HepG2 (cell line): ENCODE results near the gene VPS11. TPM values are rescaled to one million over a fixed set of nuclear protein-coding genes. Genes with fewer than 3 reads are reported as not detected.

Experiments
- EEA1 ChIP-seq: sonication (generic); formaldehyde crosslinking; IDR thresholded peaks from 2 replicates; pipeline ENCODE4 v1.5.1; 2020; ENCODE audit warnings: mild to moderate bottlenecking, missing genetic modification reagents, borderline replicate concordance
- MIER2 ChIP-seq: IDR thresholded peaks from 2 replicates; pipeline ENCODE4 v1.6.1; 2016; ENCODE audit warnings: missing biosample characterization, missing genetic modification reagents
- MTA1 ChIP-seq: sonication (generic); formaldehyde crosslinking; IDR thresholded peaks from 2 replicates; pipeline ENCODE4 v1.4.0; 2020; ENCODE audit warnings: missing genetic modification reagents, mild to moderate bottlenecking, borderline replicate concordance
- NFKBIZ ChIP-seq: IDR thresholded peaks from 2 replicates; pipeline ENCODE4 v1.6.1; 2018; ENCODE audit warnings: missing genetic modification reagents, missing compliant biosample characterization
- SP2 ChIP-seq: sonication (generic); formaldehyde crosslinking; IDR thresholded peaks from 2 replicates; pipeline ENCODE4 v1.5.1; 2020; ENCODE audit warnings: mild to moderate bottlenecking, missing genetic modification reagents
- SPEN ChIP-seq: sonication (generic); formaldehyde crosslinking; IDR thresholded peaks from 2 replicates; pipeline ENCODE4 v1.5.1; 2020; ENCODE audit warnings: low read depth, mild to moderate bottlenecking, missing genetic modification reagents
- TEAD2 ChIP-seq: sonication (generic); formaldehyde crosslinking; IDR thresholded peaks from 2 replicates; pipeline ENCODE4 v1.9.0; 2021; ENCODE audit warnings: missing genetic modification reagents
- ZKSCAN8 ChIP-seq: IDR thresholded peaks from 2 replicates; pipeline ENCODE4 v1.6.1; 2016; ENCODE audit warnings: borderline replicate concordance, missing genetic modification reagents, missing compliant biosample characterization
- ZMYM4 ChIP-seq: sonication (generic); formaldehyde crosslinking; IDR thresholded peaks from 2 replicates; pipeline ENCODE4 v1.8.1; 2023; ENCODE audit warnings: mild to moderate bottlenecking, missing genetic modification reagents
- ZNF563 ChIP-seq: sonication (generic); formaldehyde crosslinking; IDR thresholded peaks from 2 replicates; pipeline ENCODE4 v1.8.0; 2022; ENCODE audit warnings: mild to moderate bottlenecking, moderate library complexity, missing genetic modification reagents
- ZNF720 ChIP-seq: sonication (generic); formaldehyde crosslinking; IDR thresholded peaks from 2 replicates; pipeline ENCODE4 v1.4.0; 2020; ENCODE audit warnings: missing genetic modification reagents
- ZNF790 ChIP-seq: sonication (generic); formaldehyde crosslinking; IDR thresholded peaks from 2 replicates; pipeline ENCODE4 v1.8.0; 2022; ENCODE audit warnings: missing genetic modification reagents, mild to moderate bottlenecking, borderline replicate concordance
- polyA plus RNA-seq, 8 experiments: library from polyadenylated mRNA; depleted of rRNA in 3 of 8; stranded (reverse) in 7 of 8; unstranded in 1 of 8; fragments of >200 nt; fragmentation: Illumina TruSeq in 4 of 8; extraction: Trizol in 4 of 8; gene quantifications; 2 replicates each; pipeline versions ENCODE4 v1.2.1 to v1.2.3, GENCODE V29; 2011 to 2016; ENCODE audit warnings: low read depth in 4 of 8, missing spikeins in 1 of 8, mixed read lengths in 1 of 8; ENCODE audit not compliant: insufficient read depth in 1 of 8
- total RNA-seq, 5 experiments: library from RNA; depleted of rRNA; stranded (reverse); fragments of >200 nt; fragmentation: Illumina TruSeq; extraction: Trizol; gene quantifications; 2 replicates each; pipeline ENCODE4 v1.2.3, GENCODE V29; 2016; ENCODE audit warnings: low read depth in 1 of 5
- TF ChIP-seq, protein P1 (sequence below): sonication (generic); formaldehyde crosslinking; IDR thresholded peaks from 2 replicates; pipeline ENCODE4 v1.4.0; 2020; ENCODE audit warnings: missing genetic modification reagents
- TF ChIP-seq, protein P2 (sequence below): sonication (generic); formaldehyde crosslinking; IDR thresholded peaks from 2 replicates; pipeline ENCODE4 v1.5.0; 2020; ENCODE audit warnings: mild to moderate bottlenecking, missing genetic modification reagents
- TF ChIP-seq, protein P3 (sequence below): sonication (generic); formaldehyde crosslinking; IDR thresholded peaks from 2 replicates; pipeline ENCODE4 v1.4.0; 2020; ENCODE audit warnings: mild to moderate bottlenecking, missing genetic modification reagents
- TF ChIP-seq, protein P4 (sequence below): sonication (generic); formaldehyde crosslinking; IDR thresholded peaks from 2 replicates; pipeline ENCODE4 v1.5.1; 2020; ENCODE audit warnings: missing genetic modification reagents, mild to moderate bottlenecking, borderline replicate concordance
- TF ChIP-seq, protein P5 (sequence below): sonication (generic); formaldehyde crosslinking; IDR thresholded peaks from 2 replicates; pipeline ENCODE4 v1.8.1; 2023; ENCODE audit warnings: mild to moderate bottlenecking, missing genetic modification reagents, borderline replicate concordance

VPS11 gene
- total and polyA plus RNA-seq, 2 of the 13 experiments (the other 11 are each of a cell fraction or from before 2014, with no cell fraction given) = 13.7 to 21.6 TPM

DNA sequence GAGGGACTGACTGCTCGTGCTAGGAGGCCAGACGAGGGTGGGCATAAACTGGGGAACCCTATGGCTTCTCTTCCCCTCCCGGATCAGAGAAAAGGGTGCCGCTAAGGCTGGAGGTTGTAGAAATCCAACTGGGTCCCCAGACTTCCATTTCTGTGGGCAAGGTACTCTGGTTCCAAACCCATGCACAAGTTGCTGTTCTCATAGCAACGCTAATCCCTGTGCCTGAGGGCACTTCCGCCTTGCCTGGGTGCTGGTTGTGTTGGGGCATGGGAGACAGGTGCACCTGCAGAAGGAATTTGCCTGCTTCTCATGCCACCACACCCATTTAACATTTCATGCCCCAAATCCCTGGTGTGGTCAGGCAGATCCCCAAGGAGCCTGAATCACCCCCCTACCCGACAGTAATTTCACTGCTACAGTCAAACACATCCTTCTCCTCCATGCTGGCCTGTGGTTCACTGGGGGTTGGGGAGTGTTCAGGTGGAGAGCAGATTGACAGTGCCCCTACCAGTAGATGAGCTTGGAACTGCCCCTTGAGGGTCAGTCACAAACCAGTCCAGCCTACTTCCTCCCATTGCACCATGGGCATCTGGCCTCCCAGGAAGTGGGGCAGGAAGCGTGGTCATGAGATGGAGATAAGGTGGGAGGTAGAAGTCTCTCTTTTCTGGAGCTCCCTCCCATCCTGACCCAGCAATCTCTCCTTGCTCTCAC is 40.7 kb downstream of the VPS11 start (continued):
- TF ChIP-seq, protein P1, sequence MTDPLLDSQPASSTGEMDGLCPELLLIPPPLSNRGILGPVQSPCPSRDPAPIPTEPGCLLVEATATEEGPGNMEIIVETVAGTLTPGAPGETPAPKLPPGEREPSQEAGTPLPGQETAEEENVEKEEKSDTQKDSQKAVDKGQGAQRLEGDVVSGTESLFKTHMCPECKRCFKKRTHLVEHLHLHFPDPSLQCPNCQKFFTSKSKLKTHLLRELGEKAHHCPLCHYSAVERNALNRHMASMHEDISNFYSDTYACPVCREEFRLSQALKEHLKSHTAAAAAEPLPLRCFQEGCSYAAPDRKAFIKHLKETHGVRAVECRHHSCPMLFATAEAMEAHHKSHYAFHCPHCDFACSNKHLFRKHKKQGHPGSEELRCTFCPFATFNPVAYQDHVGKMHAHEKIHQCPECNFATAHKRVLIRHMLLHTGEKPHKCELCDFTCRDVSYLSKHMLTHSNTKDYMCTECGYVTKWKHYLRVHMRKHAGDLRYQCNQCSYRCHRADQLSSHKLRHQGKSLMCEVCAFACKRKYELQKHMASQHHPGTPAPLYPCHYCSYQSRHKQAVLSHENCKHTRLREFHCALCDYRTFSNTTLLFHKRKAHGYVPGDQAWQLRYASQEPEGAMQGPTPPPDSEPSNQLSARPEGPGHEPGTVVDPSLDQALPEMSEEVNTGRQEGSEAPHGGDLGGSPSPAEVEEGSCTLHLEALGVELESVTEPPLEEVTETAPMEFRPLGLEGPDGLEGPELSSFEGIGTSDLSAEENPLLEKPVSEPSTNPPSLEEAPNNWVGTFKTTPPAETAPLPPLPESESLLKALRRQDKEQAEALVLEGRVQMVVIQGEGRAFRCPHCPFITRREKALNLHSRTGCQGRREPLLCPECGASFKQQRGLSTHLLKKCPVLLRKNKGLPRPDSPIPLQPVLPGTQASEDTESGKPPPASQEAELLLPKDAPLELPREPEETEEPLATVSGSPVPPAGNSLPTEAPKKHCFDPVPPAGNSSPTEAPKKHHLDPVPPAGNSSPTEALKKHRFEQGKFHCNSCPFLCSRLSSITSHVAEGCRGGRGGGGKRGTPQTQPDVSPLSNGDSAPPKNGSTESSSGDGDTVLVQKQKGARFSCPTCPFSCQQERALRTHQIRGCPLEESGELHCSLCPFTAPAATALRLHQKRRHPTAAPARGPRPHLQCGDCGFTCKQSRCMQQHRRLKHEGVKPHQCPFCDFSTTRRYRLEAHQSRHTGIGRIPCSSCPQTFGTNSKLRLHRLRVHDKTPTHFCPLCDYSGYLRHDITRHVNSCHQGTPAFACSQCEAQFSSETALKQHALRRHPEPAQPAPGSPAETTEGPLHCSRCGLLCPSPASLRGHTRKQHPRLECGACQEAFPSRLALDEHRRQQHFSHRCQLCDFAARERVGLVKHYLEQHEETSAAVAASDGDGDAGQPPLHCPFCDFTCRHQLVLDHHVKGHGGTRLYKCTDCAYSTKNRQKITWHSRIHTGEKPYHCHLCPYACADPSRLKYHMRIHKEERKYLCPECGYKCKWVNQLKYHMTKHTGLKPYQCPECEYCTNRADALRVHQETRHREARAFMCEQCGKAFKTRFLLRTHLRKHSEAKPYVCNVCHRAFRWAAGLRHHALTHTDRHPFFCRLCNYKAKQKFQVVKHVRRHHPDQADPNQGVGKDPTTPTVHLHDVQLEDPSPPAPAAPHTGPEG (CRISPR knock-in tag) = 0 out of 2 replicates have a peak, but pooled peaks have one; percentile 25
- TF ChIP-seq ZKSCAN8 (CRISPR knock-in tag) (0 out of 2 replicates have a peak, but pooled peaks have one; percentile 21), TEAD2 (no peak), ZMYM4 (CRISPR knock-in tag) (0 out of 2 replicates have a peak, but pooled peaks have one; percentile 21), NFKBIZ (CRISPR knock-in tag) (0 out of 2 replicates have a peak, but pooled peaks have one; percentile 9), SP2 (CRISPR knock-in tag) (peak; percentile 78), ZNF563 (no peak), ZNF790 (CRISPR knock-in tag) (no peak), MTA1 (CRISPR knock-in tag) (no peak; the same call in 1 of the 2 replicates), MIER2 (no peak), EEA1 (CRISPR knock-in tag) (no peak), ZNF720 (CRISPR knock-in tag) (0 out of 2 replicates have a peak, but pooled peaks have one; percentile 9), SPEN (CRISPR knock-in tag) (no peak)
- TF ChIP-seq, protein P2, sequence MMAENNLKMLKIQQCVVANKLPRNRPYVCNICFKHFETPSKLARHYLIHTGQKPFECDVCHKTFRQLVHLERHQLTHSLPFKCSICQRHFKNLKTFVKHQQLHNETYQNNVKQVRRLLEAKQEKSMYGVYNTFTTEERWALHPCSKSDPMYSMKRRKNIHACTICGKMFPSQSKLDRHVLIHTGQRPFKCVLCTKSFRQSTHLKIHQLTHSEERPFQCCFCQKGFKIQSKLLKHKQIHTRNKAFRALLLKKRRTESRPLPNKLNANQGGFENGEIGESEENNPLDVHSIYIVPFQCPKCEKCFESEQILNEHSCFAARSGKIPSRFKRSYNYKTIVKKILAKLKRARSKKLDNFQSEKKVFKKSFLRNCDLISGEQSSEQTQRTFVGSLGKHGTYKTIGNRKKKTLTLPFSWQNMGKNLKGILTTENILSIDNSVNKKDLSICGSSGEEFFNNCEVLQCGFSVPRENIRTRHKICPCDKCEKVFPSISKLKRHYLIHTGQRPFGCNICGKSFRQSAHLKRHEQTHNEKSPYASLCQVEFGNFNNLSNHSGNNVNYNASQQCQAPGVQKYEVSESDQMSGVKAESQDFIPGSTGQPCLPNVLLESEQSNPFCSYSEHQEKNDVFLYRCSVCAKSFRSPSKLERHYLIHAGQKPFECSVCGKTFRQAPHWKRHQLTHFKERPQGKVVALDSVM = no peak
- TF ChIP-seq, protein P3, sequence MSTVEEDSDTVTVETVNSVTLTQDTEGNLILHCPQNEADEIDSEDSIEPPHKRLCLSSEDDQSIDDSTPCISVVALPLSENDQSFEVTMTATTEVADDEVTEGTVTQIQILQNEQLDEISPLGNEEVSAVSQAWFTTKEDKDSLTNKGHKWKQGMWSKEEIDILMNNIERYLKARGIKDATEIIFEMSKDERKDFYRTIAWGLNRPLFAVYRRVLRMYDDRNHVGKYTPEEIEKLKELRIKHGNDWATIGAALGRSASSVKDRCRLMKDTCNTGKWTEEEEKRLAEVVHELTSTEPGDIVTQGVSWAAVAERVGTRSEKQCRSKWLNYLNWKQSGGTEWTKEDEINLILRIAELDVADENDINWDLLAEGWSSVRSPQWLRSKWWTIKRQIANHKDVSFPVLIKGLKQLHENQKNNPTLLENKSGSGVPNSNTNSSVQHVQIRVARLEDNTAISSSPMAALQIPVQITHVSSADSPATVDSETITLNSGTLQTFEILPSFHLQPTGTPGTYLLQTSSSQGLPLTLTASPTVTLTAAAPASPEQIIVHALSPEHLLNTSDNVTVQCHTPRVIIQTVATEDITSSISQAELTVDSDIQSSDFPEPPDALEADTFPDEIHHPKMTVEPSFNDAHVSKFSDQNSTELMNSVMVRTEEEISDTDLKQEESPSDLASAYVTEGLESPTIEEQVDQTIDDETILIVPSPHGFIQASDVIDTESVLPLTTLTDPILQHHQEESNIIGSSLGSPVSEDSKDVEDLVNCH (CRISPR knock-in tag) = no peak
- TF ChIP-seq, protein P4, sequence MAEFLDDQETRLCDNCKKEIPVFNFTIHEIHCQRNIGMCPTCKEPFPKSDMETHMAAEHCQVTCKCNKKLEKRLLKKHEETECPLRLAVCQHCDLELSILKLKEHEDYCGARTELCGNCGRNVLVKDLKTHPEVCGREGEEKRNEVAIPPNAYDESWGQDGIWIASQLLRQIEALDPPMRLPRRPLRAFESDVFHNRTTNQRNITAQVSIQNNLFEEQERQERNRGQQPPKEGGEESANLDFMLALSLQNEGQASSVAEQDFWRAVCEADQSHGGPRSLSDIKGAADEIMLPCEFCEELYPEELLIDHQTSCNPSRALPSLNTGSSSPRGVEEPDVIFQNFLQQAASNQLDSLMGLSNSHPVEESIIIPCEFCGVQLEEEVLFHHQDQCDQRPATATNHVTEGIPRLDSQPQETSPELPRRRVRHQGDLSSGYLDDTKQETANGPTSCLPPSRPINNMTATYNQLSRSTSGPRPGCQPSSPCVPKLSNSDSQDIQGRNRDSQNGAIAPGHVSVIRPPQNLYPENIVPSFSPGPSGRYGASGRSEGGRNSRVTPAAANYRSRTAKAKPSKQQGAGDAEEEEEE = no peak
- TF ChIP-seq, protein P5, sequence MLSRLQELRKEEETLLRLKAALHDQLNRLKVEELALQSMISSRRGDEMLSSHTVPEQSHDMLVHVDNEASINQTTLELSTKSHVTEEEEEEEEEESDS (CRISPR knock-in tag) = no peak
